ENCODE measurements around the gene TAF4. TPM values are rescaled to one million over a fixed set of nuclear protein-coding genes. Genes with fewer than 3 reads are reported as not detected.
A peak's percentile ranks its signal among the peaks of the same experiment; 100 is the strongest.

TAF4 gene
- total and polyA plus RNA-seq, 2 of the 13 experiments (the other 11 are each of a cell fraction or from before 2014, with no cell fraction given): 5.9 to 12.0 TPM

- DNase-seq (ENCODE audit: low spot score) (no peak), ATAC-seq (no peak), FAIRE-seq (no peak)
- no peak overlapping the region for H3K27ac ChIP-seq (ENCODE audit: extremely low read length, insufficient read depth, low read length)
- BruUV-seq (replicated peaks): no TSS peak
- no peaks in the 10 kb centered on the region for H3K79me2 ChIP-seq (ENCODE audit: insufficient read depth, low read length)
- no peak overlapping the region for H2AFZ ChIP-seq (ENCODE audit: low read length)
- H3K27me3 ChIP-seq (ENCODE audit: control insufficient read depth in 1 of 2, insufficient read depth in 2 of 2, low read length in 2 of 2): peaks cover 4 to 36% of the 10 kb centered on the region in 2 experiments; a peak in 3 of 5 replicates
- POLR2A ChIA-PET: no interaction called here
- peaks cover 25% of the 10 kb centered on the region for H3K9me3 ChIP-seq (ENCODE audit: low read length)
- intact Hi-C loops (cut with micrococcal nuclease; ENCODE audit: unreplicated experiment): no loop called here
- WGBS (ENCODE audit: low lambda C conversion rate): 90% methylated on average over 1 of the region's 1 CpG
- H3K4me3 ChIP-seq (replicated peaks in 1 of 3; ENCODE audit: insufficient read depth in 1 of 3, low read depth in 2 of 3, low read length in 3 of 3): no peak overlapping the region
- no peak for TF ChIP-seq ZBTB49 (CRISPR knock-in tag; IDR thresholded peaks at IDR 0.05; ENCODE audit: borderline replicate concordance)
- no peak for TF ChIP-seq ZNF414 (CRISPR knock-in tag; IDR thresholded peaks at IDR 0.05)
- no peak for TF ChIP-seq ZNF142 (CRISPR knock-in tag; IDR thresholded peaks at IDR 0.05)
- TF ChIP-seq CEBPZ (IDR thresholded peaks at IDR 0.05; ENCODE audit: low read length): no peak
- TF ChIP-seq TCF12 (IDR thresholded peaks at IDR 0.05): no peak
- TF ChIP-seq TCF12 (CRISPR knock-in tag; IDR thresholded peaks at IDR 0.05): no peak
- 0 out of 2 replicates have a peak, but pooled peaks have one; percentile 15 for TF ChIP-seq ZNF317 (CRISPR knock-in tag; IDR thresholded peaks at IDR 0.05)
- TF ChIP-seq SIN3B (IDR thresholded peaks at IDR 0.05; ENCODE audit: low read length): no peak
- TF ChIP-seq REXO4 (CRISPR knock-in tag; IDR thresholded peaks at IDR 0.05; ENCODE audit: borderline replicate concordance): no peak
- no peaks in the 10 kb centered on the region for H4K20me1 ChIP-seq (ENCODE audit: insufficient read depth, low read length)
- peaks cover 7% of the 10 kb centered on the region; the same call in 1 of the 2 replicates for H3K4me1 ChIP-seq (ENCODE audit: insufficient read depth, low read length)
- H3K9ac ChIP-seq (ENCODE audit: insufficient read depth, low read depth, low read length): no peak overlapping the region
- CTCF ChIA-PET (ENCODE audit: low intra/inter-chr PET ratio, low total read pairs): no interaction called here
- H3K36me3 ChIP-seq (replicated peaks in 1 of 2; ENCODE audit: control insufficient read depth in 1 of 2, insufficient read depth in 2 of 2, low read length in 2 of 2): no peaks in the 10 kb centered on the region
- no peak overlapping the region for H3K4me2 ChIP-seq (ENCODE audit: low read depth, low read length)
- in situ Hi-C loops (cut with HindIII; ENCODE audit: extremely low pct_ligation_motif_present, low pct_unique_long_range_greater_than_20kb): no loop called here
Measured at GRCh38 chr20:62079166-62079565, 13.5 kb upstream of the TAF4 start.

Measured in HepG2 (cell line).